ENCODE measurements around the gene FBXO31.

- no peak for TF ChIP-seq BCL11A (tag by site-specific recombination; IDR thresholded peaks at IDR 0.05; ENCODE audit: low read depth)
- no peak for TF ChIP-seq CTCF (tag by site-specific recombination; IDR thresholded peaks at IDR 0.05)
- TF ChIP-seq ZNF416 (tag by site-specific recombination; IDR thresholded peaks at IDR 0.05): no peak
- TF ChIP-seq ZNF174 (tag by site-specific recombination; IDR thresholded peaks at IDR 0.05): no peak
- TF ChIP-seq ZNF24 (tag by site-specific recombination; IDR thresholded peaks at IDR 0.05): no peak
- TF ChIP-seq PATZ1 (tag by site-specific recombination; IDR thresholded peaks at IDR 0.05): no peak
These were observed 37.0 kb downstream of the FBXO31 start for GRCh38 chr16:87346517-87347060.

Data from HEK293 (cell line).